ENCODE results near the gene HHIPL1. TPM values are rescaled to one million over a fixed set of nuclear protein-coding genes. Genes with fewer than 3 reads are reported as not detected.

HHIPL1 gene
- total RNA-seq, 1 experiment from 2014 or later: 2.1 TPM

DNA sequence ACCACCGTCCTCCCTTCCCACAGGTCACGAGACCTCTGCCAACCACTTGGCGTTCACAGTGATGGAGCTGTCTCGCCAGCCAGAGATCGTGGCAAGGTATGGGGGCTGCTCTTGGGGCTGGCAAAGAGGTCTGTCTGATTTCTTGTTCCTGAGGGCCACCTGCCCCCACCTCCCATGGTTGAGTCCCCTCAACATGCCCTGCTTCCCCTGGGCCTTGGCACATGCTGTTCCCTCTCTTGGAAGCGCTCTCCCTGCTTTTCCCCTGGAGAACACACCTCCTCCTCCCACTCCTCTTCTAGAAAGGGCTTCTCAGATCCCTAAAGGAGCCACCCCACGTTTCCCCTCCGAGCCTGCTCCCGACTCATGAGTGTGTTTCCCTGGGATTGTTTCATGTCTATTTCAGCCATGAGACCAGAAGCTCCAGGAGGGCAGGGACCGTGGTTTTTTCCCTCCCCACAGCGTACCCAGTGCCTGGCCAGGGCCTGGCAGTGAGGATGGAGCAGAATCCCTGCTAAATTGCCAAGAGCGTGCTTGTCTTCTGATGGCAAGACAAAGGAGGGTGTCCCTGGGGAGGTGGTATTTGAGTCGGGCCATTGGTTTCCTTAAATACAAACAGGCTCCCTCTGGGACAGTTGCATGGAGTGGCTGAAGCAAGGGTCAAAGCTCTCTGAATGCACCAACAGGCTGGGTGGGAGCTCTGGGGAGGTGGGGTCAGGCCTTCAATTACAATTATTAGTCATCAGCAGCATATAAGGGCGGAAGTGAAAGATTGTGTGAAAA, 73.3 kb downstream of the HHIPL1 start:
- Histone ChIP-seq H3K9me3 (ENCODE audit: control insufficient read depth, insufficient read depth, low read depth, low read length) (no peaks in the 10 kb centered on the region), H3K27ac (ENCODE audit: low read length) (no peak overlapping the region), H3K4me3 (ENCODE audit: low read depth in 2 of 2, low read length in 2 of 2) (no peak overlapping the region), H3K36me3 (ENCODE audit: control insufficient read depth, insufficient read depth, low read length) (no peaks in the 10 kb centered on the region), H3K4me1 (ENCODE audit: control insufficient read depth, insufficient read depth, low read length) (no peaks in the 10 kb centered on the region), H3K27me3 (ENCODE audit: control insufficient read depth, insufficient read depth, low read length) (no peaks in the 10 kb centered on the region)
- ATAC-seq (no peak), DNase-seq (ENCODE audit: low read depth, low spot score) (no peak)
- TF ChIP-seq, protein P1, sequence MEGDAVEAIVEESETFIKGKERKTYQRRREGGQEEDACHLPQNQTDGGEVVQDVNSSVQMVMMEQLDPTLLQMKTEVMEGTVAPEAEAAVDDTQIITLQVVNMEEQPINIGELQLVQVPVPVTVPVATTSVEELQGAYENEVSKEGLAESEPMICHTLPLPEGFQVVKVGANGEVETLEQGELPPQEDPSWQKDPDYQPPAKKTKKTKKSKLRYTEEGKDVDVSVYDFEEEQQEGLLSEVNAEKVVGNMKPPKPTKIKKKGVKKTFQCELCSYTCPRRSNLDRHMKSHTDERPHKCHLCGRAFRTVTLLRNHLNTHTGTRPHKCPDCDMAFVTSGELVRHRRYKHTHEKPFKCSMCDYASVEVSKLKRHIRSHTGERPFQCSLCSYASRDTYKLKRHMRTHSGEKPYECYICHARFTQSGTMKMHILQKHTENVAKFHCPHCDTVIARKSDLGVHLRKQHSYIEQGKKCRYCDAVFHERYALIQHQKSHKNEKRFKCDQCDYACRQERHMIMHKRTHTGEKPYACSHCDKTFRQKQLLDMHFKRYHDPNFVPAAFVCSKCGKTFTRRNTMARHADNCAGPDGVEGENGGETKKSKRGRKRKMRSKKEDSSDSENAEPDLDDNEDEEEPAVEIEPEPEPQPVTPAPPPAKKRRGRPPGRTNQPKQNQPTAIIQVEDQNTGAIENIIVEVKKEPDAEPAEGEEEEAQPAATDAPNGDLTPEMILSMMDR (IDR thresholded peaks at IDR 0.05): no peak
- TF ChIP-seq POLR2AphosphoS5 (IDR thresholded peaks at IDR 0.05; ENCODE audit: low read depth, low read length) (no peak), REST (IDR thresholded peaks at IDR 0.05; ENCODE audit: insufficient read depth in 1 of 2, low read depth in 2 of 2, low read length in 1 of 2) (no peak), TCF7L2 (IDR thresholded peaks at IDR 0.05; ENCODE audit: low read depth, low read length) (no peak), SIN3A (IDR thresholded peaks at IDR 0.05; ENCODE audit: borderline replicate concordance, insufficient read depth, low read depth, low read length) (no peak)
- CTCF ChIA-PET: no interaction called here
- intact Hi-C loops (cut with micrococcal nuclease; ENCODE audit: unreplicated experiment): no loop called here
- POLR2A ChIA-PET: interaction anchor here (0.6 kb wide), 1 partner anchor 38 kb away, joined by 4 read pairs; no protein-coding TSS in a partner anchor
- no TSS peak for BruUV-seq (replicated peaks)
- in situ Hi-C loops (cut with HindIII; ENCODE audit: low pct_unique_long_range_greater_than_20kb, low sequenced_read_pairs): no loop called here

DNA sequence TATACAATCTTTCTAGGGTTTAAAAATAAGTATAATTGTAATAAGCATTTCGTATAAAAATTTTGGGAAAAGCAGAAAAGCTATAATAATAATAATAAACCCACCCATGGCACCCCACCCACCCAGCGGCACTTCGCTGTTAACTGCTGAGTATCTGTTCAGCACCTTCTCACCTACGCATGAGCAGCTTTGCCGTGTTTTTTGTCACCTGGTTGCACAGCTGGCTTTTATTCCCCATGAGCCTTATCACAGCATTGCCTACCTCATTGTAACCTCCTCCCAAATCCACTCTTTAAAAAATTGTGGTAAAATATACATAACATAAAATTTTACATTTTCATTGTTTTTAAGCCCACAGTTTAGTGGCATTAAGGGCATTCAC, 73.9 kb downstream of the HHIPL1 start:
- Histone ChIP-seq H3K9me3 (ENCODE audit: control insufficient read depth, insufficient read depth, low read depth, low read length) (no peaks in the 10 kb centered on the region), H3K4me1 (ENCODE audit: control insufficient read depth, insufficient read depth, low read length) (no peaks in the 10 kb centered on the region), H3K27ac (ENCODE audit: low read length) (no peak overlapping the region), H3K36me3 (ENCODE audit: control insufficient read depth, insufficient read depth, low read length) (no peaks in the 10 kb centered on the region), H3K4me3 (ENCODE audit: low read depth in 2 of 2, low read length in 2 of 2) (no peak overlapping the region), H3K27me3 (ENCODE audit: control insufficient read depth, insufficient read depth, low read length) (no peaks in the 10 kb centered on the region)
- POLR2A ChIA-PET: interaction anchor here (0.6 kb wide), 1 partner anchor 39 kb away, joined by 4 read pairs; no protein-coding TSS in a partner anchor
- TF ChIP-seq TCF7L2 (IDR thresholded peaks at IDR 0.05; ENCODE audit: low read depth, low read length): no peak
- TF ChIP-seq REST (IDR thresholded peaks at IDR 0.05; ENCODE audit: insufficient read depth in 1 of 2, low read depth in 2 of 2, low read length in 1 of 2): no peak
- TF ChIP-seq, protein P1 (IDR thresholded peaks at IDR 0.05): no peak
- TF ChIP-seq SIN3A (IDR thresholded peaks at IDR 0.05; ENCODE audit: borderline replicate concordance, insufficient read depth, low read depth, low read length): no peak
- no peak for TF ChIP-seq POLR2AphosphoS5 (IDR thresholded peaks at IDR 0.05; ENCODE audit: low read depth, low read length)
- intact Hi-C loops (cut with micrococcal nuclease; ENCODE audit: unreplicated experiment) (no loop called here), in situ Hi-C loops (cut with HindIII; ENCODE audit: low pct_unique_long_range_greater_than_20kb, low sequenced_read_pairs) (no loop called here)
- DNase-seq (ENCODE audit: low read depth, low spot score) (no peak), ATAC-seq (no peak)
- no TSS peak for BruUV-seq (replicated peaks)
- CTCF ChIA-PET: no interaction called here
